Cortex of kidney (tissue), 1 donor: ENCODE results near the gene CHMP6.

Experiments
- DNase-seq: peaks from one replicate; lab custom pipeline; 2025; lab: John Stamatoyannopoulos, UW

CHMP6 gene

DNA sequence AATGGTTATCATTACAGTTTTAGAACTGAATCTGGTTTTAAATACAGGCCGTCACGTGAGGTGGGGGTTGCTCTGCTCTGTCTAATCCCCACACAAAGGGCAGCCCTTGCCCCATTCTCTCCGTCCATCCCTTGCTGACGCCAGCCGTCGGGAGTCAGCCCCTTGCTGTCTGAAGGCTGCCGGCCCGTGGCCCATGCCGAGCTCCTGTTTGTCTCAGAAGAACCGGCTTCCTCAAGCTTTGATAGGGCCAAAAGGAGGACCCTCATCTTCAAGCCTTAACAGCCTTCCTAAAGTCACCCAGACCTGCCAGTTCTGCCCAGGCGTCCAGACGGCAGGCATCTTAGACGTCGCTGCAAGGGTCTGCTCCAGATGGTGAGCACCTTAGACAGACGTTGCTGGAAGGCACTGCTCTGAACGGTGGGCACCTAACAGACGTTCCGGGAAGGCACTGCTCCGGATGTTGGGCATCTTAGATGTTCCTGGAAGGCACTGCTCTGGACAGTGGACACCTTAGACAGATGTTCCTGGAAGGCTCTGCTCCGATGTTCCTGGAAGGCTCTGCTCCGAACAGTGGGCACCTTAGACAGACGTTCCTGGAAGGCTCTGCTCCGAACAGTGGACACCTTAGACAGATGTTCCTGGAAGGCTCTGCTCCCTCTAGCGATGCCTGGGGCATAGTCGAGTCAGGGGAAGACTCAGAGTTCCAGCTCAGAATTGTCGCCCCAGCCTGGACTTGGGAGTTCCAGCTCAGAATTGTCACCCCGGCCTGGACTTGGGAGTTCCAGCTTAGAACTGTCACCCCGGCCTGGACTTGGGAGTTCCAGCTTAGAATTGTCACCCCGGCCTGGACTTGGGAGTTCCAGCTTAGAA, 35.1 kb upstream of the CHMP6 start:
- no peak for DNase-seq

- DNase-seq = no peak
Measured at GRCh38 chr17:80957461-80957941, 34.1 kb upstream of the CHMP6 start.

DNA sequence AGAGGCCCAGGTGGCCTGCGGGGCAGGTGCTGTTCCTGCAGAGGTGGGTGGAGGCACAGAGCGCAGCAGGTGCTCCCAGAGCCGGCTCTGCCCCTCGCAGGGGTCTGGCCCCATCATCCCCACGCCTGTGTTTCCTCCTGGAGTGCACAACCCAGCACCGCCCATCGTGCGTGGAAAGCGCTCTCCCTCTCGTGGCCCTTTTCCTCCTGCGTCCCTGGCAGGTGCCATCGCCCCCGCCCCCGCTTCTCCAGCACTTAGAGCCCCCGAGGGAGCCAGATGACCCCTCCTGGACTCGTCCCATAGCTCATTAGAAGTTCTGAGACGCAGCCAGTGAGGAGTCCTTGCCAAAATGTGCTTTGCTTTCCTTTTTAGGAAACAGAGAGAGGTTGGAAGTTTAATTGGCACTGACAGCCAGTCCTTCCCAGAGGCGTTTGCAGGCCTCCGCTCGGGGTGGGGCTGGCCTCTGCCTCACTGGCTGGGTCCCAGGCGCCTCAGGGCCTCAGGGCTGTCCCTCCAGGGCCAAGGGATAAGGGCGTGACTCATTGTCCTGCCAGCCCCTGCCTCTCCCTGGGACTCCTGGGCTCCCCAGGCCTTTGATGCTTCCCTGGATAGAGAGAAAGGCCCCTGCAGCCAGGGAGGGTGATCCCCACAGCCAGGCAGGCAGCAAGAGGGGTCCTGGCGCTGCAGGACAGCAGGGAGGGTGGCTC, 32.2 kb upstream of the CHMP6 start:
- DNase-seq = no peak

- no peak for DNase-seq
Measured at GRCh38 chr17:80960037-80960796, 31.4 kb upstream of the CHMP6 start.

- no peak for DNase-seq
Measured at GRCh38 chr17:80960797-80961452, 30.7 kb upstream of the CHMP6 start.

DNA sequence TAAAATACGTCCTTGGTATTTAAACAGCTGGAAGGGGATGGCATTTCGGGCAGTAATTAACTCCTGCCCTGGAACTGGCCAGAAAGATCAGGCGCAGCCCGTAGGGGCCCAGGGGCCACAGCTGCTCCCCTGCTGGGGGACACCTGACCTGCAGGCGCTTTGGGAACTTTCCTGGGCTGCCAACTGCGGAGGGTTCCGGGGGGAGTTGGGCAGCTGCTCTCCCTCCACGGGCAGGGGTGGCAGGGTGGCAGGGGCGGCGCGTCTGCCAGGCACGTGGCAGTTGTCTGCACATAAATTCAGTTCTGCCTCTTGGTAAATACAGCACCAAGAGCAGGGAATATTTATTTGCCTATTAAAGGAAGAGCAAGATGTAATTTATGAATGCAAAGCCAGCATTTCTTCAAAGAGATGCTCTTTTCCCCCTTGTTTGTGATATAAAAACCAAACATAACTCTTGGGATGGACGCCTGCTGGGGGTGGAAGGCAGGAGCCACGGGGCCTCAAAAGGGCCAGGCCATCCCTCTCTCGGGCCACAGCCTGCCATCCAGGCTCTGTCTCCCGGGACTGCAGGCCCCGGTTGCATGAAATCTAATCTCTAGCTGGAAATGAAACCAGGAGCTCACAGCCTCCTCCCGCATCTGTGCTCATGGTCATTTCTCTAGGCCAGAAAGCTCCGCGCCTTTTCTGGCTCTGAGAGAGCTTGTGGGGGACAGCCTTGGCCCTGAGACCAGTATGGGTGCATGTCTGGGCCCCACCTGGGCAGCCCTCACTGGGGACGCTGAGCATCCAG, 29.9 kb upstream of the CHMP6 start:
- no peak for DNase-seq

DNA sequence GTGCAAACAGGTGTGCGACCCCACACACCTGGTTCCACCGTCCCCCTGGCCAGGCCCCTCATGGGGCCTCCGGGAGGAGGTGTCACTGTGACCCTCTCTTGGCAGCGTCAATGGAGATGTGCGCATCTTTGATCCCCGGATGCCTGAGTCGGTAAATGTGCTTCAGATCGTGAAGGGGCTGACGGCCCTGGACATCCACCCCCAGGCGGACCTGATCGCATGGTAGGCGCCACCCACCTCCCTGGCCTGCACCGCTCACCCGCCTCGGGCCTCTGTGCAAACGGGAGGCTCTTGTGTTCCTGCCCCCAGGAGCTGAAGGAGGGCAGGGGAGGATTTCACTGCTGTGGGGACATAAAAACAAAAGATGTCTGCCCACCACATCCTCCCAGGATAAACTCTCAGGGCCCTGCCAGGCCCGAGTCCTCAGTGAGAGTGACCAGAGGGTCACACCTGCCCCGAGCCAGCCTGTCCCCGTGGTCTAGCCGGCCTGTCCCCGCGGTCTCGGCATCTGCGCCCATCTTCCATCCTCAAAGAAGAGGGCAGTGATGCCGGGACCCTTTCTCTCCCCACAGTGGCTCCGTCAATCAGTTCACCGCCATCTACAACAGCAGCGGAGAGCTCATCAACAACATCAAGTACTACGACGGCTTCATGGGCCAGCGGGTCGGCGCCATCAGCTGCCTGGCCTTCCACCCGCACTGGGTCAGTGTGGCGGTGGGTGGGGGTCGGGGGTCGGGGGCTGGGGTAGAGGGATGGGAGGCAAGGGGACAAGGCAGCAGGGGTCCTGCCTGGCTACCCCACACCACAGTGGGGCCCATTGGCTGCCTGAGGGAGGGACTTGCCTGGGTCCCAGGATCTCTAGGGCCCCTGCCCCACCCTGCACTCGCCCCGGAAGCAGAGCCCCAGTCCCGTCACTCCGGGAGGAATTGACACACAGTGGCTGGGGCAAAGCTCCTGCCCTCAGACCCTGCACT, 29.0 kb upstream of the CHMP6 start:
- DNase-seq = no peak

- DNase-seq = no peak
Measured at GRCh38 chr17:80963812-80964543, 27.7 kb upstream of the CHMP6 start.

- no peak for DNase-seq
Measured at GRCh38 chr17:80964544-80964856, 27.1 kb upstream of the CHMP6 start.

DNA sequence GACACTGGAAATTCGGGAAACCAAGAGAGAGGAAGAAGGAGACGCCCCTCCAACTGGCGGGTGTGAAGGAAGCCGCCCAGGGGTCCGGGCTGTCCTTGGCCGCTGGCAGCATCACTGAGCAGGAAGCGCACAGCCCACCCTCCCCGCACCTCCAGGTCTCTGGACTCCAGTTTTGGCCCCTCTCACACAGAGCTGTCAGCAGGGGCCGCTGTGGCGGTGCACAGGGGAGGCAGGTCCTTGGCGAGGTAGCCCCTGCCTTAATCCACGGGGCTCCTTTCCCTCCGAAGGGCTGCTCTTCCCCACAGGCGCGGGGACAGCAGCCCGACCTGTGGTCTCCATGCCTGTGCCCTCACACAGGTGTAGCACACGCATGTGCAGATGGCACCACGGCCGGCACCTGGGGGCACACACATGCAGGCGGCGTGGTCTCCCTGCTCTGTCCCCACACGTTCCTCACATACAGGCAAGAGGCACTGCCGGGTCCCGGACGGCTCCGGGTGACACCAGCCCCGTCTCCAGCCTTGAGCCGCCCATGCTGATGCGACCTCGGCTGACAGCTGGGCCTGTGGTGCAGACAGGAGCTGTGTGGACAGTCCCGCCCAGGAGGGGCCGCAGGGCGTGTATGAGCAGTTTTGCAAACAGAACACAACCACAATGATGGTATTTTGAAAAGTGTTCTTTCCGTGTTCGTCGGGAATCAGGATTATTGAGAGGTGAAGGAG, 26.6 kb upstream of the CHMP6 start:
- DNase-seq = no peak

- no peak for DNase-seq
Measured at GRCh38 chr17:80965606-80966005, 26.0 kb upstream of the CHMP6 start.

GRCh38 chr17:80967404-80967872, 24.2 kb upstream of the CHMP6 start:
- DNase-seq = no peak

GRCh38 chr17:80968602-80969029, 23.0 kb upstream of the CHMP6 start:
- DNase-seq = no peak

DNA sequence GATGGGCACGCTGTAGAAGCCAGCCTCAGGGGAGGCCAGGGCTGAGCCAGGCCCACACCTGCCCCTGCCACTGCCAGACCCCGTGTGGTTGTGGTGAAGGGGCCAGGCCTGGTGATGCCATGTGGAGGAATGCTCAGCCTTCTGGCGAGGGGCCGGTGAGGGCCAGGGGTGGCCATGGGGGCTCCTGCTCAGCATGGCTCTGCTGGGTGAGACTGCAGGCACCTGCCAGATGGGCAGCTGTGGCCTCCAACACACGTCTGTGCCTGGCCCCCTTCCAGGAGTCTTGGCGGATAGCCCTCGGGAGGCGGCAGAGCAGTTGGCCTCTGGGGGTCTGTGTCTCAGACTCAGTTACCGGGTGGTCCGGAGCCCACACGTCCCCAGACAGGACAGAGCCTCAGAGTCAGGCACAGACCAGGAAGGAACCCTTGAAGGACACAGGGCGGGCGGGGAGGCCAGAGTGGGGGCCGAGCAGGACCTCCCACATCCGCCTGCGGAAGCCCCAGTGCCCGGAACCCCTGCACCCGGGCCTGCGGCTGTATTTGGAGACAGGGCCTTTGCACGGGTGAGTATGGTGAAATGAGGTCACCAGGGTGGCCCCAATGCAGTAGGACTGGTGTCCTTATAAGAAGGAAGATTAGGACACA, 22.5 kb upstream of the CHMP6 start:
- DNase-seq = no peak

DNA sequence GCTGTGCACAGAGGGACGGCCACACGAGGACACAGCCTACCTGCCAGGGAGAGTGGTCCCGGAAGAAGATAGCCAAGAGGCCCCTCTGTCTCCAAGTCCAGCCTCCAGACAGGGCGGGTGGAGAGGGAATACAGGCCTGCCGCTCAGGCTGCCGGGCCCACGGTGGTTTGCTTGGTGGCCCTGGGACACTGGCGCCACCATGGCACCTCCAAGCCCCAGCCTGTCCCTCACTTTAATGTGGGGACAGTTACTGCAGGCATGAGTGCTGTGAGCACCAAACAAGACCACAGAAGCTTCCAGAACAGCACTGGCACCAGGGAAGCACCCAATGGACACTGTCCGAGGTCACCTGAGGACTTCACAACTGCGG, 22.0 kb upstream of the CHMP6 start:
- no peak for DNase-seq

- no peak for DNase-seq
Measured at GRCh38 chr17:80970044-80970761, 21.4 kb upstream of the CHMP6 start.
